CD4-positive, alpha-beta T cell treated with Interleukin-15 for 4 hours (primary cell): Measurements from ENCODE around the gene KCNH1.

Source experiments
- DNase-seq: peaks from one replicate; pipeline ENCODE4 v3.0.0-alpha.2; 2020; ENCODE audit warnings: low spot score

The KCNH1 gene

DNA sequence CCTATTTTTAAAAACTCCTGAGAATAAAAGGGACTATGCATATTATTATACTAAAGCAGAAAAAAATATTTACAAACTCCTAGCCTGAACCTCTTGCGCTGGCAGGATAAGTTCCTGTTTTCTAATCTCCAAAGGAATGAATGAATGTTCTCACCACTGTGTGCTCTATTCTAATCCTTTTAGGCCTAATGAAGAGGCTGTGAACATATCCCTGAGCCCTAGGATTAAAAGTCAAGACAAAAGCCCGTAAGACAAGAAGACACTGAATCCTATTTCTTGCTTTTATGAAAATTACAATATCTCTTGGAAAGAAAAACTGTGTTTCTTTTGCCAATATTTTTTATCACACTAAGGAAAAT lies 487.7 kb downstream of the KCNH1 start:
- no peak for DNase-seq

DNA sequence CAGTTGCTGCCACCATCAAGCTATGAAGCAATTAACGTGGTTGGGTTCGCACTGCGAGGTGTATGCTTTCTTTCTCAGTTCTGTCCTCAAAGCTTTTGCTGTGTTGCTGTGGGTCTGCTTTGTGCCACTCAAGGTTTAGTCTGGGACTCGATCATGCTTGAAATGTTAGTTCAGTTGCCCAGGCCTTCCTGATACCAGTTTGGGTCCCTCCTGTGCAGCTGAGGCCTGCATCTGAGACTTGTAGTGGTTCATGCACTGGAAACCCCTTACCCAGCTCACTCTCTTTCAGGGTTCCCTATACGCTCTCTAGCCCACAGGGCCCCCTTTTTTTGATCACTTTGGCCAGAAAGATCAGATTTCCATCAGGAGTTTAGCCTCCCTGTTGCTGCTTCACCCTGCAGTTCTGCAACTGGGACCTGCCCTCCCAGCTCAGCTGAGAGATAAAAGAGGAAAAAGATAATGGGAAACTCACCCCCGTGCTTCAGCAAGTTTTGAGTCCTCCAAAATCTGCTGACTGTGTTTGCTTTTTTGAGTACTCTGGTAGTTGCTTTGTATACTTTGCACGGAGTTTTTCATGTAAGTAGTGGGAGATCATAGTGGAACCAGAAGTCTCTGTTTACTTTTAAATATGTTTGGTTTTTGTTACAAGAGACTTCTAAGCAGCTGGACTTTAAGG lies 488.2 kb downstream of the KCNH1 start:
- no peak for DNase-seq

DNA sequence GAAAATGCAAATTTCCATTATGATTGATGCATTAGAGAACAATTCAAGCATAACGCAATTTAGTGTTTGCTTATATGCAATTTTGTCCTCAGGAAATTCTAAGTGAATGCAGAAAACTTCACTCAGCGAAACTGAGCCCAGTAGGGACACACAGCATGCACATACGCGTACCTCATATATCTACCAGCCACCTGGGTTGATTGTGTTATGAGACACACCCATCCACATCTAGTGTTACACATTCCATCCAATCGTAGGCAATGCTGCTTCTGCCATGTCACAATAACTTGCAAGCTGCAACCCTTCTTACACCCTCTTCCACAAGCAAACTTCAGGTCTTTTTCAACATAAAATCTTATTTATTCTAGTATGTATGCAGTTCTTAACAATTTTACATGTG lies 492.4 kb downstream of the KCNH1 start:
- no peak for DNase-seq

DNA sequence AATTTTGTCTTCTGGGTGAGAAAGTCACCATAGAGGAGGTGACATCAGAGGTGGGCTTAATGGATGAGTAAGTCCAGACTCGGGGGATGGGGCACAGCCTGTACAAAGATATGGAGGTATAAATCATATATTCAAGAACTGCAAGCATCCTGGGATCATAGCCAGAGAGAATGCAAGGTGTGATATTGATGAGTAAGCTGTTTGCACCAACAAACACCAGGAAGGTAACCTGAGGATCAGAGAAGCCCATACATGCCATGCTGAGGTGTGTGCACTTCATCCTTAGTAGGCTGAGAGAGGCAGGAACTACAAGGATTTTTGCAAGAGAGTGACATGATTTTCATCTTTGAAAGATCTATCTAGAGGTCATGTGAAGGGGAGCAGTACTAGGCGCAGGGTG lies 498.8 kb downstream of the KCNH1 start:
- DNase-seq, result no peak

DNA sequence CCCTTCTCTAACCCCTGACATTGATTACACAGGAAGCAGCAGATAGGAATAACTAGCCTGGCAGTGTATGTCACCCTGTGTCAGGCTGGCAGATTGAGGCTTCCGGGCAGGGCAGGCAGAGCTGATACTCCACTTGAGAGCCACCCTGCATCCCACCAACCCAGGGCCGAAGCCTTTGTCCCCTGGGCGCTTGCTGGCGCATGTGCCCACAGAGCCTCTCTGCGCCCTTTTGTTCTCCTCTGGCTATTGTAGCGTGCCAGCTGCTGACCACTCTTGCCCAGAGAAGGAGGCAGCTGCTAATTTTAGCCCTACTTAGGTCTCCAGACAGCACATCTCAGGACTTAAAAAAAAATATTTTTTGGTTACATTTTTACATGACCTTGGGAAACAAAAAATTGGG lies 500.3 kb downstream of the KCNH1 start:
- DNase-seq, result no peak

DNA sequence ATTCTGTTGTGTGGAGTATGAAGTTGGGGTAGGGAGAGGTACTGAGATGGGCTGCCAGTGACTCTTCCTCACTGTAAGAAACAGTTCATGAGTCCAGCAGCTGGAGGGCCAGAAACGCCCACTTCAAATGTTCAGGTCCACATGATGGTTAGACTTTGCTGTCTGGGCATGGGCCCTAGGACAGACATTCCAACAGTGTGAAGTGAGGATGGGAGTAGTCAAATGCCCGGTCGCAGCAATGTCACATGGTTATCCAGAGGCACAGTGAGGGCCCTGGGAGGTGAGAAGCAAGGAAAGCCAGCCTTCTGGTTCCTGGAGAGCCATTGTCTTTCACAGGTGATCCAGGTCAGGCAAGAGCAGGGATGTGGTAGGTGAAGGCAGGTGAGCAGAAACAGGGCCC lies 500.8 kb downstream of the KCNH1 start:
- DNase-seq, result no peak

DNA sequence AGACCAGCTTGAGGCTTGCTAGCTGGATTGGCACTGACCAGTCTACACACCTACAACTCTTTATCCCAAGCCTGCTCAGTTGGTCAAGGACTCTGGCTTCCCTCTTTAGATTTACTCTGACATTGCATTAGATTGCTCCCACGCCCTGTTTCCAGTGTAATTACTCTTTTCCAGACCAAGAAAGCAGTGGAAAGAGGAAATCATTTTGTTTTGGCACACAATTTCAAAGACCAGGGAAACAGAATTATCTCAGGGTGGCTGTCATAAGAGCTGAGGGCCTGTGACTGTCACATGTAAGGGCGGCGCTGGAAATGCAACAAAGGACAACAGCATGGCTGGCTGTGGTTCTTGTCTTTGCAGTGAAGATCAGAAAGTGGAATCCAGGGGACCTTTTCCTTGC lies 502.5 kb downstream of the KCNH1 start:
- DNase-seq, result no peak

DNA sequence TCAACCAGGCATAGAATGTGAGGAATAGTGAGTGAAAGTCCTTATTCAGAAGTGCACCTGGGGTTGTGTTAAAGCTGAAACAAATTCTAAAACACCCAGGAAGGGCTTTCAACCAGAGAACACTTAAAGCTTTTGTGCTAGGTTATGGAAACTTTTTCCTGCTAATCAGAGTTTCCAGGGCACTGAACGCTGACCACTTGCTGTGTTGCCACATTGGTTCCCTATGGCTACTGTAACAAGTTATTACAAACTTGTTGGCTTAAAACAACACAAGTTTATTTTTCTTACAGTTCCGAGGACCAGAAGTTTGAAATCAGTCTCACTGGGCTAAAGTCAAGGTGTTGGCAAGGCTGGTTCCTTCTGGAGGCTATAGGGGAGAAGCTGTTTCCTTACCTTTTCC lies 504.7 kb downstream of the KCNH1 start:
- no peak for DNase-seq

DNA sequence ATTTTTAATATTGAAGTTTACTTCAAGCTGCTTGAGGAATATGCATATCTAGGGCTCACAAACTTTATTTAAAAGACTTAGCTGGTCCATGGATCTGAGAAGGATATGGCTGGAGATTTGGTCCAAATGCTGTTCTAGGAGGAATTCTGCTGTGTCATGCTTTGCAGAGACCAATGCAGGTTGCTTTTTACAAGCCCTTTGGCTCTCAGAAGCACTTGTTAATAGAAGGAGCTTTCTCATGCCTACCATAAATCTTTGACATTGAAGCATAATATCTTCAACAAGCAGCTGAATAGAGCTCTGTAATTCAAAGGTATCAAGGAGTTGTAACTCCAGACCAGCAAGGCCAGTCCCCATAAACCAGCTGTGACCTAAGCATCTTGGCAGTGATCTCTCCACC lies 506.2 kb downstream of the KCNH1 start:
- no peak for DNase-seq
